Measurements from ENCODE around the gene ZNF283.
"Not testable (repeated sequence)": the region's sequence is repeated elsewhere in the genome, so short reads cannot be mapped to it uniquely, and the experiment has no call there.

Gene ZNF283

GRCh38 chr19:43811837-43812236 is 15.3 kb upstream of the ZNF283 start:
- Histone ChIP-seq H3K9ac (ENCODE audit: low read depth, low read length) (no peak overlapping the region), H3K36me3 (ENCODE audit: insufficient read depth, low read length) (no peaks in the 10 kb centered on the region), H3K9me3 (ENCODE audit: control insufficient read depth, insufficient read depth, low read length) (no peaks in the 10 kb centered on the region), H3K4me1 (ENCODE audit: insufficient read depth, low read length) (no peaks in the 10 kb centered on the region)

GRCh38 chr19:43812259-43812658 is 14.9 kb upstream of the ZNF283 start:
- H3K9me3 ChIP-seq (ENCODE audit: control insufficient read depth, insufficient read depth, low read length): no peaks in the 10 kb centered on the region
- H3K36me3 ChIP-seq (ENCODE audit: insufficient read depth, low read length): no peaks in the 10 kb centered on the region
- H3K4me1 ChIP-seq (ENCODE audit: insufficient read depth, low read length): no peaks in the 10 kb centered on the region
- no peak overlapping the region for H3K9ac ChIP-seq (ENCODE audit: low read depth, low read length)

- Histone ChIP-seq H3K9ac (ENCODE audit: low read depth, low read length) (no peak overlapping the region), H3K9me3 (ENCODE audit: control insufficient read depth, insufficient read depth, low read length) (no peaks in the 10 kb centered on the region), H3K4me1 (ENCODE audit: insufficient read depth, low read length) (no peaks in the 10 kb centered on the region), H3K36me3 (ENCODE audit: insufficient read depth, low read length) (no peaks in the 10 kb centered on the region)
Measured at GRCh38 chr19:43812688-43813087, 14.4 kb upstream of the ZNF283 start.

DNA sequence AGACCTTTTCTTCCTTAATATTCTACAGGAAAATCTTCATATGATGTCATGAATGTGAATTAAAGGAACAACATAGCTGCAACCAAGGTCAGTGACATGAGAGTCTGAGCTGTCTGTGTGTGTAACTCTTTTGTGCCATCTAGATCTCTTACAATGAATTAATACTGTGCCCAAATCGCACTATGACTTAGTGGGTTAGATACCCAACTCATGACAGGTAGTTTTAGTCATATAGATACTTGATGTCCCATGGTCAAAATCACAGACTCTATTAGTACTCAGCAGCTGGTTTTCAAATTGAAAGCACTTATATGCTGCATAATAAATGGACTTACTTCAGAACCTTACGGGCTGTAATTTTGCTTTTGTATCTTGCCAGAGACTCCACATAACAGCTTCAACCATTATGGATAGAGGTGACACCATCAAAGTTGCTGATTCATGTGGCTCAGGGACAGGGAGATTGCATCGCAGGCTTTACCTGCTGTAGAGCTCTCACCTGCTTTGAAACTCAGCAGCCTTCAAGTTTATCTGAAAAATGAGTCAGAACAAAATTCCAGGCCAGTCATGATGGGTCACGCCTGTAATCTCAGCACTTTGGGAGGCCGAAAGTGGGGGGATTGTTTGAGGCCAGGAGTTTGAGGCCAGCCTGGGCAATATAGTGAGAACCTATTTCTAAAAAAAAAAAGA is 12.3 kb upstream of the ZNF283 start:
- H3K4me1 ChIP-seq (ENCODE audit: insufficient read depth, low read length): no peaks in the 10 kb centered on the region
- no peaks in the 10 kb centered on the region for H3K9me3 ChIP-seq (ENCODE audit: control insufficient read depth, insufficient read depth, low read length)
- H3K36me3 ChIP-seq (ENCODE audit: insufficient read depth, low read length): no peaks in the 10 kb centered on the region
- H3K9ac ChIP-seq (ENCODE audit: low read depth, low read length): no peak overlapping the region

- not testable (repeated sequence) for H3K9me3 ChIP-seq (ENCODE audit: control insufficient read depth, insufficient read depth, low read length); H3K4me1 ChIP-seq (ENCODE audit: insufficient read depth, low read length); H3K36me3 ChIP-seq (ENCODE audit: insufficient read depth, low read length); H3K9ac ChIP-seq (ENCODE audit: low read depth, low read length)
Measured at GRCh38 chr19:43817454-43817853, 9.7 kb upstream of the ZNF283 start.

GRCh38 chr19:43818500-43818899 is 8.6 kb upstream of the ZNF283 start:
- no peak overlapping the region for H3K9ac ChIP-seq (ENCODE audit: low read depth, low read length)
- H3K9me3 ChIP-seq (ENCODE audit: control insufficient read depth, insufficient read depth, low read length): no peaks in the 10 kb centered on the region
- no peaks in the 10 kb centered on the region for H3K4me1 ChIP-seq (ENCODE audit: insufficient read depth, low read length)
- no peaks in the 10 kb centered on the region for H3K36me3 ChIP-seq (ENCODE audit: insufficient read depth, low read length)

DNA sequence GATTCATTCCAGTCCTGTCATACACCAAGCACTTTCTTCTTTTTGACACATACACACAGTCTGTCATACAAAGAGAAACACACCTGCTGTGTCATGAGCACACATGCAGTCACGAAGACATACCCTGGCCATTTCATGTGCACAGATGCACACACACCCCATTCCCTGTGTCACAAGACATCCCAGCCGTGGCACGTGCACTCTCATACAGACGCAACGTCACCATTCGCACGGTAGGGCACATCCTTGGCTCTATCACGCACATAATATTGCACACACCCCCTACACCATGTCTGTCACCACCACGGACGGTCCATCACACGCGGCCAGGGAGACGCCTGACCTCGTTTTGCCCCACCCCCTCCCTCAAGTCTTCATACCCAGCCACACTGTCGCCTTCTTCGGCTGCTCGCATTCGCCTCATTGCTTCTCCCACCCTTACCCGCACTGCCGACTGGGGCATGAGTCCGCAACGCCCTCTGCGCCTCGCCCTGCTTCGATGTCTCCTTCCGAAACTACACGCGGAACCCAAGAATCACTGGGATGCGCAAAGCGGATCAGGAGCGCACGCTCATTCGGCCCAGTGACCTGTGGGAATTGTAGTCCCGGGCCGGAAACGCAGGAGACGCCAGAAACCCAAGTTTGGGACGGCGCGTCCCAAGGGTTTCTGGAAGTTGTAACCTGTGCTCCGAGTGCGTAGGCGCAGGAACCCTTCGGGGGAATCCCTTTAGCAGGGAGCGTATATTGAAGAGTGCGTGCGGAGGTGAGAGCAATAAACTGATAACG is 6.8 kb upstream of the ZNF283 start:
- peak overlapping the region; percentile 41; the same call in 1 of the 2 replicates for H3K9ac ChIP-seq (ENCODE audit: low read depth, low read length)
- no peaks in the 10 kb centered on the region for H3K4me1 ChIP-seq (ENCODE audit: insufficient read depth, low read length)
- no peaks in the 10 kb centered on the region for H3K9me3 ChIP-seq (ENCODE audit: control insufficient read depth, insufficient read depth, low read length)
- H3K36me3 ChIP-seq (ENCODE audit: insufficient read depth, low read length): no peaks in the 10 kb centered on the region

DNA sequence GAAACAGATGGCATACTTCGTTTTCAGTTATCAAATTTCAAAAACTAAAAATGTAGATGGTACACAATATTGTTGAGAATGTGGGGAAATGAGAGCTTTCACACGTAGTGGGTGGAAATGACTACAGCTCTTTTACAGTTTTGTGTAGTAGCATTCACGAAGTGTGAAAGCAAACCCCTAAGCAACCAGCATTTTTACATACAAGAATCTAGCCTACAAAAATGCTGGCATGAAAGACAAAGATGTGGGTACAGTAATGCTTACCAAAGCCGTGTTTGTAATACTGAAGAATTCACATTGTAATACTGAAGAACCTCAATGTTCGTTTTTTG is 6.3 kb upstream of the ZNF283 start:
- H3K9ac ChIP-seq (ENCODE audit: low read depth, low read length): peak overlapping the region; percentile 41; the same call in 1 of the 2 replicates
- H3K9me3 ChIP-seq (ENCODE audit: control insufficient read depth, insufficient read depth, low read length): no peaks in the 10 kb centered on the region

DNA sequence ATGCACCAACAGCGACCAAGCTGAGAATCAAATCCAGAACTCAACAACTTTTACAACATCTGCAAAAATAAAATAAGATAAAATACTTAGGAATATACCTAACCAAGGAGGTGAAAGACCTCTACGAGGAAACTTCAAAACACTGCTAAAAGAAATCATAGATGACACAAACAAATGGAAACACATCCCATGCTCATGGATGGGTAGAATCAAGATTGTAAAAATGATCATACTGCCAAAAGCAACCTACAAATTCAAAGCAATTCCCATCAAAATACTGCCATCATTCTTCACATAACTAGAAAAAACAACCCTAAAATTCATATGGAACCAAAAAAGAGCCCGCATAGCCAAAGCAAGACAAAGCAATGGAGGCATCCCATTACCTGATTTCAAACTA is 3.3 kb upstream of the ZNF283 start:
- H3K9ac ChIP-seq (ENCODE audit: low read depth, low read length); H3K36me3 ChIP-seq (ENCODE audit: insufficient read depth, low read length); H3K9me3 ChIP-seq (ENCODE audit: control insufficient read depth, insufficient read depth, low read length); H3K4me1 ChIP-seq (ENCODE audit: insufficient read depth, low read length): not testable (repeated sequence)

More for the DNA sequence above, 6.3 kb upstream of the ZNF283 start:
- no peaks in the 10 kb centered on the region for H3K4me1 ChIP-seq (ENCODE audit: insufficient read depth, low read length)
- no peaks in the 10 kb centered on the region for H3K36me3 ChIP-seq (ENCODE audit: insufficient read depth, low read length)

DNA sequence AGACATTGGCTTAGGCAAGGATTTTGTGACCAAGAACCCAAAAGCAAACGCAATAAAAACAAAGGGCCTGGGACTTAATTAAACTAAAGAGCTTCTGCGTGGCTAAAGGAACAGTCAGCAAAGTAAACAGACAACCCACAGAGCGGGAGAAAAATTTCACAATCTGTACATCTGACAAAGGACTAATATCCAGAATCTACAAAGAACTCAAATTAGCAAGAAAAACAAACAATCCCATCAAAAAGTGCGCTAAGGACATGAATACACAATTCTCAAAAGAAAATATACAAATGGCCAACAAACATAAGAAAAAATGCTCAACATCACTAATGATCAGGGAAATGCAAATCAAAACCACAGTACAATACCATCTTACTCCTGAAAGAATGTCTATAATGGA is 2.5 kb upstream of the ZNF283 start:
- H3K36me3 ChIP-seq (ENCODE audit: insufficient read depth, low read length); H3K9ac ChIP-seq (ENCODE audit: low read depth, low read length); H3K4me1 ChIP-seq (ENCODE audit: insufficient read depth, low read length); H3K9me3 ChIP-seq (ENCODE audit: control insufficient read depth, insufficient read depth, low read length): not testable (repeated sequence)

DNA sequence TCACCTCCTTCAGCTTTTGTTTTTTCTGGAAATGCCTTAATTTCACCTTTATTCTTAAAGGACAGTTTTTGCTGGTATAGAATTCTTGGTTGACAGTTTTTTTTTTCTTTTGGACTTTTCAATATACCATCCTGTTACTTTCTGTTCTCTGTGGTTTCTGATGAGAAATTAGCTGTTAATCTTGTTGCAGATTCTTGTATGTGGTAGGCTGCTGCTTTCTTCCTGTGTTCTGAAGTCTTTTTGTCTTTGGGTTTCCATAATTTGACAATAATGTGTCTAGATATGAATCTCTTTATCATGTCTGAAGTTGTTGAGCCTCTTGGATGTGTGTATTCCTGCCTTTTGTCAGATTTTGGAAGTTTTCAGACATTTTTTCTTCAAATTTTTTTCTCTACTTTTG is 12.0 kb downstream of the ZNF283 start:
- H3K9ac ChIP-seq (ENCODE audit: low read depth, low read length): no peak overlapping the region
- H3K36me3 ChIP-seq (ENCODE audit: insufficient read depth, low read length): peaks cover 3% of the 10 kb centered on the region; the same call in 1 of the 2 replicates
- no peaks in the 10 kb centered on the region for H3K4me1 ChIP-seq (ENCODE audit: insufficient read depth, low read length)
- peaks cover 41% of the 10 kb centered on the region; the same call in 1 of the 2 replicates for H3K9me3 ChIP-seq (ENCODE audit: control insufficient read depth, insufficient read depth, low read length)

DNA sequence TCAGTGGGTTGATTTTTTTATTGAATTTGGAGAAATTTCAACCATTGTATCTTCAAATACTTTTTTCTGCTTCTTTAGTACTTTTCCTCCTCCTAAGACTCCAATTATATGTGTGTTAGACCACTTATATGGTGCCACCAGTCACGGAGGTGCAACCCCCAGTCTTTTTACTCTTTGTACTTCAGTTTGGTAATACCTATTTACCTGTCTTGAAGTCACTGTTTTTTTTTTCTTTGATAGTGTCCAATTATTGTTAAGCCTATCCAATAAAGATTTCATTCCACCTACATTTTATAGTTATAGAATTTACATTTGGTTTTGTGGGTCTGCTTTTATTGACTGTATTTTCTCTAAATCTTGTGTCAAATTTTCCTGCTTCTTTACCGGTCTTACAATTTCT is 14.9 kb downstream of the ZNF283 start:
- Histone ChIP-seq H3K4me1 (ENCODE audit: insufficient read depth, low read length) (no peaks in the 10 kb centered on the region), H3K36me3 (ENCODE audit: insufficient read depth, low read length) (peaks cover 10% of the 10 kb centered on the region; the same call in 1 of the 2 replicates), H3K9me3 (ENCODE audit: control insufficient read depth, insufficient read depth, low read length) (peaks cover 44% of the 10 kb centered on the region), H3K9ac (ENCODE audit: low read depth, low read length) (no peak overlapping the region)

GRCh38 chr19:43847246-43847645 is 20.1 kb downstream of the ZNF283 start:
- Histone ChIP-seq H3K36me3 (ENCODE audit: insufficient read depth, low read length) (peaks cover 12% of the 10 kb centered on the region; the same call in 1 of the 2 replicates), H3K9ac (ENCODE audit: low read depth, low read length) (no peak overlapping the region), H3K4me1 (ENCODE audit: insufficient read depth, low read length) (no peaks in the 10 kb centered on the region), H3K9me3 (ENCODE audit: control insufficient read depth, insufficient read depth, low read length) (peaks cover 44% of the 10 kb centered on the region)

DNA sequence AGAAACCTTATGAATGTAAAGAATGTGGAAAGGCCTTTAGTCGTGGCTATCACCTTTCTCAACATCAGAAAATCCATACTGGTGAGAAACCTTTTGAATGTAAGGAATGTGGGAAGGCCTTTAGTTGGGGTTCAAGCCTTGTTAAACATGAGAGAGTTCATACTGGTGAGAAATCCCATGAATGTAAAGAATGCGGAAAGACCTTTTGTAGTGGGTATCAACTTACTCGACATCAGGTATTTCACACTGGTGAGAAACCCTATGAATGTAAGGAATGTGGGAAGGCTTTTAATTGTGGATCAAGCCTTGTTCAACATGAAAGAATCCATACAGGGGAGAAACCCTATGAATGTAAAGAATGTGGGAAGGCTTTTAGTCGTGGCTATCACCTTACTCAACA is 20.8 kb downstream of the ZNF283 start:
- peaks cover 46% of the 10 kb centered on the region for H3K9me3 ChIP-seq (ENCODE audit: control insufficient read depth, insufficient read depth, low read length)
- no peaks in the 10 kb centered on the region for H3K4me1 ChIP-seq (ENCODE audit: insufficient read depth, low read length)
- peaks cover 12% of the 10 kb centered on the region; the same call in 1 of the 2 replicates for H3K36me3 ChIP-seq (ENCODE audit: insufficient read depth, low read length)
- no peak overlapping the region for H3K9ac ChIP-seq (ENCODE audit: low read depth, low read length)

GRCh38 chr19:43848821-43849220 is 21.7 kb downstream of the ZNF283 start:
- Histone ChIP-seq H3K4me1 (ENCODE audit: insufficient read depth, low read length) (no peaks in the 10 kb centered on the region), H3K36me3 (ENCODE audit: insufficient read depth, low read length) (peaks cover 12% of the 10 kb centered on the region; the same call in 1 of the 2 replicates), H3K9ac (ENCODE audit: low read depth, low read length) (no peak overlapping the region), H3K9me3 (ENCODE audit: control insufficient read depth, insufficient read depth, low read length) (peaks cover 46% of the 10 kb centered on the region)

All from ES-I3 (cell line).